Mesenchymal stem cell (in vitro differentiated cells and primary cell): ENCODE data around the gene IRF2BPL.

Experiments used
- DNase-seq: peaks from one replicate; pipeline ENCODE4 v3.0.0-alpha.2; 2013
- H2AFZ ChIP-seq: one replicate; pipeline ENCODE4 v1.6.1; 2013; ENCODE audit warnings: low read depth, mild to moderate bottlenecking, control low read depth, inconsistent platforms, low read length, moderate library complexity
- H2AK5ac ChIP-seq: 2 replicates; pipeline ENCODE4 v1.6.1; 2013; ENCODE audit warnings: low read length, moderate library complexity, mild to moderate bottlenecking, inconsistent platforms; ENCODE audit not compliant: severe bottlenecking
- H2BK120ac ChIP-seq: one replicate; pipeline ENCODE4 v1.6.1; 2013; ENCODE audit warnings: low read depth, mild to moderate bottlenecking, inconsistent platforms, low read length, moderate library complexity
- H2BK12ac ChIP-seq, 2 experiments: one replicate each; pipeline ENCODE4 v1.6.1; 2013; ENCODE audit warnings: inconsistent platforms in 2 of 2, low read length in 2 of 2, mild to moderate bottlenecking in 2 of 2, moderate library complexity in 2 of 2, control low read depth in 1 of 2
- H2BK15ac ChIP-seq: one replicate; pipeline ENCODE4 v1.6.1; 2013; ENCODE audit warnings: mild to moderate bottlenecking, low read depth, inconsistent platforms; ENCODE audit not compliant: poor library complexity, severe bottlenecking
- H2BK5ac ChIP-seq: 2 replicates; pipeline ENCODE4 v1.6.1; 2013; ENCODE audit warnings: low read depth, mild to moderate bottlenecking, low read length, control low read depth, inconsistent platforms; ENCODE audit not compliant: poor library complexity, severe bottlenecking
- H3K14ac ChIP-seq, 2 experiments: one replicate each; pipeline ENCODE4 v1.6.1; 2013; ENCODE audit warnings: inconsistent platforms in 2 of 2, low read length in 2 of 2, control low read depth in 1 of 2, mild to moderate bottlenecking in 1 of 2, moderate library complexity in 1 of 2
- H3K18ac ChIP-seq, 2 experiments: one replicate each; pipeline ENCODE4 v1.6.1; 2013; ENCODE audit warnings: inconsistent platforms in 2 of 2, low read length in 2 of 2, control low read depth in 1 of 2, low read depth in 1 of 2, mild to moderate bottlenecking in 1 of 2
- H3K23ac ChIP-seq, 2 experiments: one replicate each; pipeline ENCODE4 v1.6.1; 2013; ENCODE audit warnings: inconsistent platforms in 2 of 2, low read length in 2 of 2, mild to moderate bottlenecking in 2 of 2, moderate library complexity in 2 of 2, control low read depth in 1 of 2
- H3K27ac ChIP-seq: 2 replicates; pipeline ENCODE4 v1.5.1; 2013; ENCODE audit warnings: mild to moderate bottlenecking, moderate library complexity, low read length, control low read depth, inconsistent platforms; ENCODE audit not compliant: poor library complexity, severe bottlenecking
- H3K27me3 ChIP-seq, 2 experiments: 2 replicates each; pipeline versions ENCODE4 v1.6.1 to v1.7.0; 2013; ENCODE audit warnings: low read length in 2 of 2, mild to moderate bottlenecking in 2 of 2, moderate library complexity in 2 of 2, control low read depth in 1 of 2, inconsistent platforms in 1 of 2; ENCODE audit not compliant: control insufficient read depth in 1 of 2, insufficient read depth in 1 of 2
- H3K36me3 ChIP-seq, 2 experiments: 2 replicates each; pipeline versions ENCODE4 v1.6.1 to v1.7.0; 2013; ENCODE audit warnings: low read length in 2 of 2, control low read depth in 1 of 2, inconsistent platforms in 1 of 2, low read depth in 1 of 2, mild to moderate bottlenecking in 1 of 2; ENCODE audit not compliant: insufficient read depth in 2 of 2, control insufficient read depth in 1 of 2
- H3K4ac ChIP-seq, 2 experiments: one replicate each; pipeline ENCODE4 v1.6.1; 2013; ENCODE audit warnings: inconsistent platforms in 2 of 2, low read length in 2 of 2, mild to moderate bottlenecking in 2 of 2, moderate library complexity in 2 of 2, control low read depth in 1 of 2, low read depth in 1 of 2
- H3K4me1 ChIP-seq: 2 replicates; pipeline ENCODE4 v1.6.1; 2013; ENCODE audit warnings: low read depth, low read length, control low read depth; ENCODE audit not compliant: control insufficient read depth, insufficient read depth
- H3K4me2 ChIP-seq: 2 replicates; pipeline ENCODE4 v1.6.1; 2013; ENCODE audit warnings: low read length, mild to moderate bottlenecking, inconsistent platforms; ENCODE audit not compliant: poor library complexity, severe bottlenecking
- H3K4me3 ChIP-seq, 2 experiments: 2 replicates each; pipeline versions ENCODE4 v1.5.1 to v1.7.0; 2013; ENCODE audit warnings: low read length in 2 of 2, mild to moderate bottlenecking in 2 of 2, control low read depth in 1 of 2, low read depth in 1 of 2; ENCODE audit not compliant: insufficient read depth in 1 of 2
- H3K79me1 ChIP-seq: replicated peaks from 2 replicates; pipeline ENCODE4 v1.6.1; 2013; ENCODE audit warnings: mild to moderate bottlenecking, control low read depth, low read length, inconsistent platforms; ENCODE audit not compliant: poor library complexity, severe bottlenecking
- H3K9ac ChIP-seq: 2 replicates; pipeline ENCODE4 v1.7.0; 2013; ENCODE audit warnings: mild to moderate bottlenecking, low read length, moderate library complexity
- H3K9me3 ChIP-seq: 2 replicates; pipeline ENCODE4 v1.7.0; 2013; ENCODE audit warnings: mild to moderate bottlenecking, low read length; ENCODE audit not compliant: control insufficient read depth
- H4K8ac ChIP-seq: one replicate; pipeline ENCODE4 v1.6.1; 2013; ENCODE audit warnings: inconsistent platforms, mild to moderate bottlenecking, low read length, moderate library complexity
- H4K91ac ChIP-seq: one replicate; pipeline ENCODE4 v1.6.1; 2013; ENCODE audit warnings: mild to moderate bottlenecking, low read length, inconsistent platforms
- WGBS: methylation state at CpG from one replicate; pipeline ENCODE4 v1.1.7; 2013; ENCODE audit warnings: mixed read lengths; 5-methylcytosine and 5-hydroxymethylcytosine counted together

IRF2BPL gene

GRCh38 chr14:77062261-77062660 is 33.8 kb upstream of the IRF2BPL start:
- Histone ChIP-seq H3K36me3 (no peaks in the 10 kb centered on the region), H3K9ac (no peak overlapping the region), H3K14ac (peak overlapping the region in 1 of 2 experiments; percentile 15), H2BK5ac (no peak overlapping the region), H3K23ac (no peak overlapping the region), H3K4me1 (peaks cover 13% of the 10 kb centered on the region), H3K79me1 (no peaks in the 10 kb centered on the region), H3K27me3 (no peaks in the 10 kb centered on the region), H4K8ac (no peak overlapping the region), H3K4ac (no peak overlapping the region), H3K4me2 (no peak overlapping the region), H3K18ac (peak overlapping the region in 1 of 2 experiments; percentile 18), H2BK15ac (no peak overlapping the region), H2BK12ac (peak overlapping the region in 1 of 2 experiments; percentile 29), H3K27ac (no peak overlapping the region), H2BK120ac (no peak overlapping the region), H3K4me3 (no peak overlapping the region), H3K9me3 (no peaks in the 10 kb centered on the region), H4K91ac (no peak overlapping the region), H2AFZ (no peak overlapping the region), H2AK5ac (no peak overlapping the region)
- 88% methylated on average over 3 of the region's 3 CpGs for whole genome bisulfite sequencing
- DNase-seq = no peak

DNA sequence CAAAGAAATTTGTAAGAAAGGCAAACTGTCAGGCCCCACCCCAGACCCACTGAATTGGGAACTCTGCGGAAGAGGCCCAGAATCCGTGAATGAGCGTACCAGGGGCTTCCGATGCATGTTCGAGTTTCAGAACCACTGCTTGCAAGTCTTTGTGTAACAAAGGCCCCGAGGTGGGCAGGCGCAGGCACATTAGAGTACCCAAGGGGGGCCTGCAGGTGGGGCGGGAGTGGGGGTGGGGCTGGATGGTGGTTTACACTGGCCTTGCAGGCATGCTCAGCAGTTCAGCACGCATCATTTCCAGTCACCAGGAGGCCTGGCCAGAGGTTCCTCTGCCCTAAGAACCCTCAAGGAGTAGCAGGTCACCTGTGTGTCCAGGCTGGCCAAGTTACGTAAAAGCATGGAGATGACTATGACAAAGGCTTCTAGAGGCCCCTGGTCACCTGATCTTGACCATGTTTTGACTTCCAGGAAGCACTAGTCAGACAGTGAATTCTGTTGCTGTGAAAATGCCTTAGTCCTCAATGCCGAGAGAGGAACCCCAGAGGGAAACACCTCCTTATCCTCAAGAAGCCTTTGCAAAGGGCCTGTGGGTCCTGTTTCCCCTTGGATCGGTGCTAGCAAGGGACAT is 33.2 kb upstream of the IRF2BPL start:
- Histone ChIP-seq H3K79me1 (no peaks in the 10 kb centered on the region), H3K4me3 (no peak overlapping the region), H3K4me2 (no peak overlapping the region), H3K27me3 (no peaks in the 10 kb centered on the region), H2BK5ac (no peak overlapping the region), H3K23ac (no peak overlapping the region), H3K36me3 (no peaks in the 10 kb centered on the region), H3K4ac (no peak overlapping the region), H2BK12ac (peak overlapping the region in 1 of 2 experiments; percentile 33), H3K14ac (peak overlapping the region in 1 of 2 experiments; percentile 15), H3K18ac (peak overlapping the region in 1 of 2 experiments; percentile 18), H2BK15ac (no peak overlapping the region), H3K9ac (no peak overlapping the region), H4K91ac (no peak overlapping the region), H2AFZ (no peak overlapping the region), H3K27ac (no peak overlapping the region), H2AK5ac (no peak overlapping the region), H3K9me3 (no peaks in the 10 kb centered on the region), H4K8ac (no peak overlapping the region), H2BK120ac (no peak overlapping the region), H3K4me1 (peaks cover 11% of the 10 kb centered on the region)
- no peak for DNase-seq
- WGBS = 87% methylated on average over 12 of the region's 12 CpGs

DNA sequence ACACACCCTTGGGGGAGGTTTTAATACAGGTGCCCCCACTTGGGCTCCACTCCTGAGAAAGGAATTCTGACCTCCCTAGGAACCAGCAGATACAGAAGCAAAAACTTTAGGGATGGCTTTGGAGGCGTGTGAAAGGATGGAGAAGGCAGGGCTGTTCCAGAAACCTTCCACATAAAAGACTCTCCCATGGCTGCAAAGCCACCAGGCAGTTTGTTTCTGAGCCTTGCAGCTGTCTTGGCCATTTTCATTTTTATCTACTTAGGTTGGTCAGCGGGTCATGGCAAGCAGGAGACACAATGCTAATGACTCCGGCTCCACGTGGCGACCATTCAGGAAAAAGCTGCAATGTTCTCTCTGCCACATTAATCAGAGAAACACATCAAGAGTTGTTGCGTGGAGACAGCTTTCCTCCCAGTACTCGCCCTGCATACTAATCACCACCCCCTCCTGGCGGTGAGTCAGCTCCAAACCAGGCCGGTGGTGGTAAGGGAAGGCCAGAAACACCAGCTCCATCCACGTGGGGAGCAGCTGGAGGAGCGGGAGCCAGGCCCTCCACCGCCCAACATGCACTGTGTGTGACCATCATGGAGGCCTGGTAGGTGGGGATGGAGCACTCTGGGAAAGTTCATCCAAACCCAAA is 30.9 kb upstream of the IRF2BPL start:
- Histone ChIP-seq H2BK120ac (peak overlapping the region; percentile 45), H3K79me1 (no peaks in the 10 kb centered on the region), H3K9ac (peak overlapping the region; percentile 51), H3K14ac (no peak overlapping the region), H3K27ac (peak overlapping the region; percentile 11), H2BK12ac (peak overlapping the region in 1 of 2 experiments; percentile 50), H4K91ac (no peak overlapping the region), H3K4me3 (no peak overlapping the region), H3K4me2 (no peak overlapping the region), H3K27me3 (no peaks in the 10 kb centered on the region), H3K9me3 (peaks cover 4% of the 10 kb centered on the region), H2AFZ (no peak overlapping the region), H3K18ac (peak overlapping the region; percentile 25 to 67), H2BK15ac (peak overlapping the region; percentile 58), H2BK5ac (no peak overlapping the region), H3K4me1 (peaks cover 8% of the 10 kb centered on the region), H3K4ac (peak overlapping the region in 1 of 2 experiments; percentile 19), H3K23ac (no peak overlapping the region), H3K36me3 (no peaks in the 10 kb centered on the region), H4K8ac (peak overlapping the region; percentile 79), H2AK5ac (no peak overlapping the region)
- DNase-seq = peak; percentile 95
- 10% methylated on average over 12 of the region's 12 CpGs for WGBS

DNA sequence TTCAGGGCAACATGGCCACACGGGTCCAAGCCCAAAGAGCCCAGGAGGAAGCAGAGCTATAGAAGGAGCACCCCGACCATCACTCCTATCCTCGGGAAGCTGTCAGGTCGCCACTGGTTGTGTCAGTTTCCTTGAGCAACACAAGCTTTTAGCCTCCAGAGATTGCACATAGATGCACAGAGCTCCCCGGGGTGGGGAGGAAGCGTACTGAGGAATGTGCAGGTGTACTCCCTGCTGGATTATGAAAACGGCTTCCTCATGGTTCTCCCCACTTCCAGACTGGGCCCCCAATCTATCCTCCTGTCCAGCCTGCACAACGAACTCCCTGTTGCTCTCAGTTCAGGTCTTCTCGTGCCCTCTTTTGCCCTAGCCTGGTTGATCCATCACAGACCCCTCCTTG is 30.3 kb upstream of the IRF2BPL start:
- Histone ChIP-seq H2BK5ac (no peak overlapping the region), H3K4me1 (peaks cover 8% of the 10 kb centered on the region), H4K91ac (peak overlapping the region; percentile 14), H3K4ac (peak overlapping the region in 1 of 2 experiments; percentile 19), H2BK12ac (peak overlapping the region in 1 of 2 experiments; percentile 50), H3K18ac (peak overlapping the region; percentile 25 to 67), H3K79me1 (no peaks in the 10 kb centered on the region), H2BK15ac (peak overlapping the region; percentile 58), H3K36me3 (no peaks in the 10 kb centered on the region), H2AK5ac (peak overlapping the region; percentile 1), H3K27ac (no peak overlapping the region), H3K23ac (no peak overlapping the region), H3K4me3 (no peak overlapping the region), H3K9ac (peak overlapping the region; percentile 51), H3K14ac (no peak overlapping the region), H2BK120ac (peak overlapping the region; percentile 45), H3K4me2 (no peak overlapping the region), H3K27me3 (no peaks in the 10 kb centered on the region), H3K9me3 (peaks cover 4% of the 10 kb centered on the region), H2AFZ (no peak overlapping the region), H4K8ac (peak overlapping the region; percentile 8)
- 90% methylated on average over 9 of the region's 9 CpGs for WGBS
- no peak for DNase-seq
